HepG2 (cell line): ENCODE results near the gene CTNNA2.

ENCODE experiments used
- CENPT ChIP-seq: sonication (generic); formaldehyde crosslinking; IDR thresholded peaks from 2 replicates; pipeline ENCODE4 v1.8.0; 2022; ENCODE audit warnings: low read depth, mild to moderate bottlenecking, moderate library complexity, missing genetic modification reagents
- ETV6 ChIP-seq: sonication (generic); formaldehyde crosslinking; conservative IDR thresholded peaks from 2 replicates; pipeline ENCODE4 v1.4.0; 2020; ENCODE audit warnings: missing genetic modification reagents
- EZH2 ChIP-seq: conservative IDR thresholded peaks from 2 replicates; pipeline ENCODE4 v1.6.1; 2012; ENCODE audit warnings: mild to moderate bottlenecking, low read depth, low read length, moderate library complexity
- HNRNPL ChIP-seq: fragments of 200-400 bp; formaldehyde crosslinking; IDR thresholded peaks from 2 replicates; pipeline ENCODE4 v1.6.1; 2017; ENCODE audit warnings: mild to moderate bottlenecking, low read depth, low read length
- MAX ChIP-seq: IDR thresholded peaks from 2 replicates; pipeline ENCODE4 v1.6.1; 2012; ENCODE audit warnings: inconsistent platforms
- MTA3 ChIP-seq: sonication (generic); formaldehyde crosslinking; IDR thresholded peaks from 2 replicates; pipeline ENCODE4 v1.4.0; 2020; ENCODE audit warnings: missing genetic modification reagents
- POLR2A ChIP-seq, 2 experiments: IDR thresholded peaks; 2 replicates each; pipeline ENCODE4 v1.6.1; 2011; ENCODE audit warnings: low read depth in 2 of 2, low read length in 2 of 2, mild to moderate bottlenecking in 1 of 2, moderate library complexity in 1 of 2; ENCODE audit not compliant: insufficient read depth in 1 of 2
- RFX5 ChIP-seq: IDR thresholded peaks from 2 replicates; pipeline ENCODE4 v1.6.1; 2011; ENCODE audit warnings: low read depth, low read length, improper control_type of control experiment
- SRF ChIP-seq: IDR thresholded peaks from 2 replicates; pipeline ENCODE4 v1.6.1; 2011; ENCODE audit warnings: mild to moderate bottlenecking, low read depth, low read length, moderate library complexity
- TAF1 ChIP-seq: sonication (generic); formaldehyde crosslinking; IDR thresholded peaks from 2 replicates; pipeline ENCODE4 v1.4.0; 2020; ENCODE audit warnings: missing genetic modification reagents
- ZNF121 ChIP-seq: sonication (generic); formaldehyde crosslinking; IDR thresholded peaks from 2 replicates; pipeline ENCODE4 v1.5.0; 2020; ENCODE audit warnings: mild to moderate bottlenecking, missing genetic modification reagents
- TF ChIP-seq, protein P1 (sequence below): sonication (generic); formaldehyde crosslinking; IDR thresholded peaks from 2 replicates; pipeline ENCODE4 v1.4.0; 2020; ENCODE audit warnings: low read depth, mild to moderate bottlenecking, missing genetic modification reagents

- TF ChIP-seq CENPT (CRISPR knock-in tag) (no peak), POLR2A (IDR thresholded peaks at IDR 0.05; ENCODE audit: insufficient read depth in 1 of 2, low read depth in 2 of 2, low read length in 2 of 2) (no peak), HNRNPL (no peak), MAX (no peak), ETV6 (CRISPR knock-in tag) (no peak), SRF (no peak), MTA3 (CRISPR knock-in tag) (no peak), RFX5 (no peak), ZNF121 (CRISPR knock-in tag) (no peak), TAF1 (CRISPR knock-in tag) (no peak), EZH2 (no peak)
- TF ChIP-seq, protein P1, sequence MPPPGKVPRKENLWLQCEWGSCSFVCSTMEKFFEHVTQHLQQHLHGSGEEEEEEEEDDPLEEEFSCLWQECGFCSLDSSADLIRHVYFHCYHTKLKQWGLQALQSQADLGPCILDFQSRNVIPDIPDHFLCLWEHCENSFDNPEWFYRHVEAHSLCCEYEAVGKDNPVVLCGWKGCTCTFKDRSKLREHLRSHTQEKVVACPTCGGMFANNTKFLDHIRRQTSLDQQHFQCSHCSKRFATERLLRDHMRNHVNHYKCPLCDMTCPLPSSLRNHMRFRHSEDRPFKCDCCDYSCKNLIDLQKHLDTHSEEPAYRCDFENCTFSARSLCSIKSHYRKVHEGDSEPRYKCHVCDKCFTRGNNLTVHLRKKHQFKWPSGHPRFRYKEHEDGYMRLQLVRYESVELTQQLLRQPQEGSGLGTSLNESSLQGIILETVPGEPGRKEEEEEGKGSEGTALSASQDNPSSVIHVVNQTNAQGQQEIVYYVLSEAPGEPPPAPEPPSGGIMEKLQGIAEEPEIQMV (CRISPR knock-in tag) = no peak
Observed at GRCh38 chr2:80490964-80491363, 978.1 kb downstream of the CTNNA2 start.
